GM23338 (cell line): ENCODE measurements around the gene CDYL.

Experiments used
- CREB1 ChIP-seq: fragments of 250-450 bp; sonication (Bioruptor Pico); IDR thresholded peaks from 2 replicates; pipeline ENCODE4 v1.5.0; 2020; ENCODE audit warnings: low read depth, mild to moderate bottlenecking, moderate library complexity
- CTCF ChIP-seq, 2 experiments: fragments of 200-600 bp in 1 of 2; sonication (generic) in 1 of 2; conservative IDR thresholded peaks; 2 replicates each; pipeline versions ENCODE4 v1.5.1 to v1.6.1; 2016 to 2017; ENCODE audit warnings: antibody characterized with exemption in 2 of 2, low read depth in 2 of 2, mild to moderate bottlenecking in 2 of 2, moderate library complexity in 1 of 2
- EZH2 ChIP-seq: fragments of 200-600 bp; sonication (generic); IDR thresholded peaks from one replicate; pipeline ENCODE4 v1.8.0; 2017; ENCODE audit warnings: antibody characterized with exemption, mild to moderate bottlenecking, low read depth; ENCODE audit not compliant: unreplicated experiment
- EZH2phosphoT487 ChIP-seq: fragments of 200-600 bp; sonication (generic); IDR thresholded peaks from one replicate; pipeline ENCODE4 v1.8.1; 2018; ENCODE audit warnings: antibody characterized with exemption; ENCODE audit not compliant: unreplicated experiment
- JUNB ChIP-seq: IDR thresholded peaks from one replicate; pipeline ENCODE4 v1.6.1; 2016; ENCODE audit warnings: antibody characterized with exemption; ENCODE audit not compliant: unreplicated experiment
- NANOG ChIP-seq: IDR thresholded peaks from 2 replicates; pipeline ENCODE4 v1.6.1; 2016; ENCODE audit warnings: antibody characterized with exemption, borderline replicate concordance
- POLR2AphosphoS5 ChIP-seq: IDR thresholded peaks from 2 replicates; pipeline ENCODE4 v1.6.1; 2016; ENCODE audit warnings: antibody characterized with exemption, low read depth
- ZNF331 ChIP-seq: fragments of 250-450 bp; sonication (Bioruptor Pico); IDR thresholded peaks from 2 replicates; pipeline ENCODE4 v1.5.0; 2020; ENCODE audit warnings: low read depth, mild to moderate bottlenecking, moderate library complexity
- TF ChIP-seq, protein P1 (sequence below): IDR thresholded peaks from one replicate; pipeline ENCODE4 v1.6.1; 2018; ENCODE audit warnings: antibody characterized with exemption; ENCODE audit not compliant: unreplicated experiment
- TF ChIP-seq, protein P2 (sequence below): IDR thresholded peaks from 2 replicates; pipeline ENCODE4 v1.6.1; 2016; ENCODE audit warnings: antibody characterized with exemption

GRCh38 chr6:4805553-4806336 lies 29.5 kb downstream of the CDYL start:
- TF ChIP-seq CTCF (conservative IDR thresholded peaks at IDR 0.05; ENCODE audit: low read depth in 2 of 2) (peak; percentile 64 to 81), EZH2phosphoT487 (no peak), CREB1 (no peak), POLR2AphosphoS5 (no peak), JUNB (no peak), EZH2 (no peak), ZNF331 (CRISPR knock-in tag) (no peak), NANOG (no peak)
- TF ChIP-seq, protein P1, sequence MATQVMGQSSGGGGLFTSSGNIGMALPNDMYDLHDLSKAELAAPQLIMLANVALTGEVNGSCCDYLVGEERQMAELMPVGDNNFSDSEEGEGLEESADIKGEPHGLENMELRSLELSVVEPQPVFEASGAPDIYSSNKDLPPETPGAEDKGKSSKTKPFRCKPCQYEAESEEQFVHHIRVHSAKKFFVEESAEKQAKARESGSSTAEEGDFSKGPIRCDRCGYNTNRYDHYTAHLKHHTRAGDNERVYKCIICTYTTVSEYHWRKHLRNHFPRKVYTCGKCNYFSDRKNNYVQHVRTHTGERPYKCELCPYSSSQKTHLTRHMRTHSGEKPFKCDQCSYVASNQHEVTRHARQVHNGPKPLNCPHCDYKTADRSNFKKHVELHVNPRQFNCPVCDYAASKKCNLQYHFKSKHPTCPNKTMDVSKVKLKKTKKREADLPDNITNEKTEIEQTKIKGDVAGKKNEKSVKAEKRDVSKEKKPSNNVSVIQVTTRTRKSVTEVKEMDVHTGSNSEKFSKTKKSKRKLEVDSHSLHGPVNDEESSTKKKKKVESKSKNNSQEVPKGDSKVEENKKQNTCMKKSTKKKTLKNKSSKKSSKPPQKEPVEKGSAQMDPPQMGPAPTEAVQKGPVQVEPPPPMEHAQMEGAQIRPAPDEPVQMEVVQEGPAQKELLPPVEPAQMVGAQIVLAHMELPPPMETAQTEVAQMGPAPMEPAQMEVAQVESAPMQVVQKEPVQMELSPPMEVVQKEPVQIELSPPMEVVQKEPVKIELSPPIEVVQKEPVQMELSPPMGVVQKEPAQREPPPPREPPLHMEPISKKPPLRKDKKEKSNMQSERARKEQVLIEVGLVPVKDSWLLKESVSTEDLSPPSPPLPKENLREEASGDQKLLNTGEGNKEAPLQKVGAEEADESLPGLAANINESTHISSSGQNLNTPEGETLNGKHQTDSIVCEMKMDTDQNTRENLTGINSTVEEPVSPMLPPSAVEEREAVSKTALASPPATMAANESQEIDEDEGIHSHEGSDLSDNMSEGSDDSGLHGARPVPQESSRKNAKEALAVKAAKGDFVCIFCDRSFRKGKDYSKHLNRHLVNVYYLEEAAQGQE, result no peak
- TF ChIP-seq, protein P2, sequence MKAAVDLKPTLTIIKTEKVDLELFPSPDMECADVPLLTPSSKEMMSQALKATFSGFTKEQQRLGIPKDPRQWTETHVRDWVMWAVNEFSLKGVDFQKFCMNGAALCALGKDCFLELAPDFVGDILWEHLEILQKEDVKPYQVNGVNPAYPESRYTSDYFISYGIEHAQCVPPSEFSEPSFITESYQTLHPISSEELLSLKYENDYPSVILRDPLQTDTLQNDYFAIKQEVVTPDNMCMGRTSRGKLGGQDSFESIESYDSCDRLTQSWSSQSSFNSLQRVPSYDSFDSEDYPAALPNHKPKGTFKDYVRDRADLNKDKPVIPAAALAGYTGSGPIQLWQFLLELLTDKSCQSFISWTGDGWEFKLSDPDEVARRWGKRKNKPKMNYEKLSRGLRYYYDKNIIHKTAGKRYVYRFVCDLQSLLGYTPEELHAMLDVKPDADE, result no peak
